ENCODE data around the gene KBTBD7. TPM values are rescaled to one million over a fixed set of nuclear protein-coding genes. Genes with fewer than 3 reads are reported as not detected.

The KBTBD7 gene, protein sequence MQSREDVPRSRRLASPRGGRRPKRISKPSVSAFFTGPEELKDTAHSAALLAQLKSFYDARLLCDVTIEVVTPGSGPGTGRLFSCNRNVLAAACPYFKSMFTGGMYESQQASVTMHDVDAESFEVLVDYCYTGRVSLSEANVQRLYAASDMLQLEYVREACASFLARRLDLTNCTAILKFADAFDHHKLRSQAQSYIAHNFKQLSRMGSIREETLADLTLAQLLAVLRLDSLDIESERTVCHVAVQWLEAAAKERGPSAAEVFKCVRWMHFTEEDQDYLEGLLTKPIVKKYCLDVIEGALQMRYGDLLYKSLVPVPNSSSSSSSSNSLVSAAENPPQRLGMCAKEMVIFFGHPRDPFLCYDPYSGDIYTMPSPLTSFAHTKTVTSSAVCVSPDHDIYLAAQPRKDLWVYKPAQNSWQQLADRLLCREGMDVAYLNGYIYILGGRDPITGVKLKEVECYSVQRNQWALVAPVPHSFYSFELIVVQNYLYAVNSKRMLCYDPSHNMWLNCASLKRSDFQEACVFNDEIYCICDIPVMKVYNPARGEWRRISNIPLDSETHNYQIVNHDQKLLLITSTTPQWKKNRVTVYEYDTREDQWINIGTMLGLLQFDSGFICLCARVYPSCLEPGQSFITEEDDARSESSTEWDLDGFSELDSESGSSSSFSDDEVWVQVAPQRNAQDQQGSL
- 6.4 TPM for total RNA-seq

- DNase-seq (ENCODE audit: low spot score), result peak; percentile 93
Observed at GRCh38 chr13:41193919-41194824, at the start of gene KBTBD7. TSS of gene KBTBD7 (minus strand) at chr13:41194569. CDS start at chr13:41194257, 312 bp downstream.

DNA sequence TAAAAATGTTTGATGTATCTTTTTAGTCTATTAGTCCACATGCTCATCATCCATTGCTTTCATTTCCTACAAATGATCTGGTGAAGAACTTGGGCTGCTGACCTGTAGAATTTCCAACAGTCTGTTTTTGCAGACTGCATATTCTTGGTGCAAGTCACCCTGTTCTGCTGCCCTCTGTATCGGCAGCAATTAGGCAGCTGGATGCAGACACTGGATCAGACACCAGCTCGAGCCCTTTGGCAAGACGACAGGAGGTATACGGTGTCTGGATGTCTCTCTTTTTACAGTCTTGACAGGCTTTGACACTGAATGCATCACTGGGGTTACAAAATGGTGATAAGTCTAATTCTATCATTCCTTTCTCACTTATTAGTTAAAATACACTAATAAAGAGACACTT, 47.3 kb upstream of the KBTBD7 start:
- DNase-seq (ENCODE audit: low spot score), result no peak

- no peak for DNase-seq (ENCODE audit: low spot score)
Observed at GRCh38 chr13:41236369-41236768, 42.0 kb upstream of the KBTBD7 start.

DNA sequence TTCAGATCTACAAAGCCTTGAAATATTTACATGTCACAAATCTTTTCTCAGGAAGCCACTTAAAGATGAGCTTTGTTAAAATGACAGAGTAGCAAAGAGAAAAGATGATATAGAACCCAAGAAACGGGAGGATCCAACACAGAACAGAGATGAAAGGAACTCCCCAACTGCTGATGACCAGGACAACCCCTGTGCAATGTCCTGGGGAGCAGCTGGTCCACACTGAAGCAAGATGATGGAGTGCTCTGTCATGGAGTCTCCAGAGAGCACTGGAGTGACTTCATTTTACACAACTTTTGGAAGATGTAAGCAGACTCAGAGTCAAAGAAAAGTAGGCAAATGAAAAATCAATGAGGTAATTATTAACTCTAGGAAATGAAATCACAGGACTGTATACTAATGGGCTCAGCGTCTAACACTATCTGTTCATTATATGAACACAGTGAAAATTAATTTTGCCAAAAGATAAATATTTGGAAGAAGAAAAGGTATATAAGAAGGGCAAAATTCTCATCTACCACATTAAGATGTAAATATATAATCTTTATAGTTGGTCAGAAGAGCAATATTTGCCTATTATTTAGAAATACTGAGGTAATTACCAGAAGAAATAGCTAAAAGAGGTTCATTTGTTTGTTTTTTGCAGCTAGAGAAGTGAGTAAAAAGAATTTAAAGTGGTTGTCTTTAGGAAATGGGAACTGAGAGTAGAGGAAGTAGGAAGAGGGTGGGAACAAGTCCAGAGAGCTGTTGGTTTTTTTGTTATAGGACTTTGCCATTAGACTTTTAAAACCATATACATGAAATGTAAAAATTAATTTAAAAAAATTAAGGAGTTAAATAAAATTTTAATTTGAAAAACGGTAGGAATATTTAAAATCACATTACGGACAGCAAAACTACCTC, 38.5 kb upstream of the KBTBD7 start:
- no peak for DNase-seq (ENCODE audit: low spot score)

- no peak for DNase-seq (ENCODE audit: low spot score)
Observed at GRCh38 chr13:41231786-41232185, 37.4 kb upstream of the KBTBD7 start.

GRCh38 chr13:41231025-41231677, 36.8 kb upstream of the KBTBD7 start:
- no peak for DNase-seq (ENCODE audit: low spot score)

- DNase-seq (ENCODE audit: low spot score), result no peak
Observed at GRCh38 chr13:41229356-41229755, 35.0 kb upstream of the KBTBD7 start.

DNA sequence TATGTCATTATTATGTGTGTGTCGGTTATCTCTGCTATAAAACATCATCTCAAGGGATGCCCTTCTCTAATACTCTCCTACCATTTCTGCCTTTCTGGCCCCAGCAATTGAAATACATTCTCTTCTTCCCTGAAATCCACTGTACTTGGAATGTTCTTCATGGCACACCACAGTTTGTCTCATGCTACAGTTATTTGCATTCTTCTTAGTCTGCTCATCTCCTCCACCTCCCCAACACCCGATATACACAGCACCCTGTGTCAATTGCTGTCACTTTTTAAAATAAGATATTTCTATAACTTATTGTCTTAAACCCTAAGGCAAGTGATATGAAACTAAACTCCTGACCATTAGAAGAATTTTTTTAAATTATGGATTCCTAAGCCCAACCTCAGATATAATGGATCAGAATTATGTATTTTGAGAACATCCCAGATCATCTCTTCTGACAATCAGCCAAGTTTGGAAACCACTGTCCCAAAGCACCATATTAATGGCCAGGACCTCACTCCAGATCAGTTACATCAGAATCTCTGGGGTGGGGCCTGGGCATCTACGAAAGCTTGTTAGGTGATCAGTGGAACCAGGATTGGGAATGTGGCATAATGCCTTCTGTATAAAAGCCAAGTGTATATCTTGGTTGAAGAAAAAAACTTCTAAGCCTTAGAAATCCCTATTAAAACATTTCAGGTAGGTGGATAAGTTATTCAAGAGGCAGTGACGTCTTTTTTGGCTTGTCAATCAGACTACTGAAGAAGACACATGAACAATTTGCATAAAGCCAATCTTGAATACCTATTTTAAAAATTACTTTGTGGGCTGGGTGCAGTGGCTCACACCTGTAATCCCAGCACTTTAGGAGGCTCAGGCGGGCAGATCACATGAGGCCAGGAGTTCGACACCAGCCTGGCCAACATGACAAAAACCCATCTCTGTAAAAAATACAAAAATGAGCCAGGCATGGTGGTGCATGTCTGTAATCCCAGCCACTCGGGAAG, 30.0 kb upstream of the KBTBD7 start:
- DNase-seq (ENCODE audit: low spot score), result no peak

- DNase-seq (ENCODE audit: low spot score), result peak; percentile 53
Observed at GRCh38 chr13:41222259-41222852, 28.0 kb upstream of the KBTBD7 start.

GRCh38 chr13:41220401-41220800, 26.0 kb upstream of the KBTBD7 start:
- no peak for DNase-seq (ENCODE audit: low spot score)

GRCh38 chr13:41216160-41216559, 21.8 kb upstream of the KBTBD7 start:
- DNase-seq (ENCODE audit: low spot score), result no peak

- no peak for DNase-seq (ENCODE audit: low spot score)
Observed at GRCh38 chr13:41213919-41214318, 19.6 kb upstream of the KBTBD7 start.

DNA sequence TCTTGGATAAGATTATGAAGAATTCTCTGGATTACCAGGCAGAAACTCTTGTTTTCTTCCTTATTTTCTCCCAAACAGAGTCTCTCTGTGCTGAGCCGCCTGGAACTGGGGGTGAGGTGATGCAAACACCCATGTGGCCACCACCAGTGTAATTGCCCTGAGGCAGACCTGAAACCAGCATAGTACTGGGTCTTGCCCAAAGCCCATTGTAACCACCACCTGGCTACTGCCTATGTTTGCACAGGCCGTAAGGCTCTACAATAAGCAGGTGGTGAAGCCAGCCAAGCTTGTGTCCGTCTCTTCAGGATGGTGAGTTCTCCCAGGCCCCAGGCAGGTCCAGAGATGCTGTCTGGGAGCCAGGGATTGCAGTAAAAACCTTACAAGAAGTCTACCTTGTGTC, 18.9 kb upstream of the KBTBD7 start:
- DNase-seq (ENCODE audit: low spot score), result no peak

- no peak for DNase-seq (ENCODE audit: low spot score)
Observed at GRCh38 chr13:41212881-41213280, 18.5 kb upstream of the KBTBD7 start.

GRCh38 chr13:41211062-41211461, 16.7 kb upstream of the KBTBD7 start:
- no peak for DNase-seq (ENCODE audit: low spot score)

- DNase-seq (ENCODE audit: low spot score), result no peak
Observed at GRCh38 chr13:41206467-41206866, 12.1 kb upstream of the KBTBD7 start.

GRCh38 chr13:41203810-41204209, 9.4 kb upstream of the KBTBD7 start:
- DNase-seq (ENCODE audit: low spot score), result no peak

DNA sequence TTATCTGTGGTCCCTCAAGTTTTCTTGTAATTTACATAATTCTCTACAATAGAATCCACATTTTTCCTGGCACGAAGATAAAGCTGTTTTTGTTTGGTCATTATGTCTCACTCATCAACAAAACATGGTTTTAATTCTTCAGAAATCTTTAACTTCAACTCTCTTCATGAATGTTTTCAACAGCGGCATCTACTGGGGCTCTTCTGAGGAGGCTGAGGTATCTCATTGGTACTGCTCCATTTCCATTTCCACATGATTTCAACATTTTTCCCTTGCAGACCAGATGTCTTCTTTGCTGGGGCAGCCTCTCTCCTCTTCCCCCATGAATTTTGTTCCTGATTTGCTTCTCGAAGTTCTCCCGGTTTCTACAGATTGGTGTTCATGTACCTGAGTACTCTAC, 5.8 kb upstream of the KBTBD7 start:
- DNase-seq (ENCODE audit: low spot score), result no peak

GRCh38 chr13:41199526-41199925, 5.2 kb upstream of the KBTBD7 start:
- no peak for DNase-seq (ENCODE audit: low spot score)

All from ureter (tissue), 1 donor.